Esophagus squamous epithelium (tissue), 5 donors: ENCODE data around the gene EEIG1. TPM values are rescaled to one million over a fixed set of nuclear protein-coding genes. Genes with fewer than 3 reads are reported as not detected.

Experiments used
- DNase-seq: peaks from one replicate; lab custom pipeline; 2025; lab: John Stamatoyannopoulos, UW
- H3K27ac ChIP-seq, 4 donors: fragments of 200-600 bp; sonication (generic); one replicate each; pipeline ENCODE4 v1.5.1; 2016 to 2019; ENCODE audit warnings: mild to moderate bottlenecking in 1 of 4
- H3K27me3 ChIP-seq, 4 donors: fragments of 200-600 bp; sonication (generic); 1 replicate in 3 of 4; 2 replicates in 1 of 4; pipeline versions ENCODE4 v1.5.1 to v1.6.0; 2017 to 2021; ENCODE audit warnings: antibody characterized with exemption in 1 of 4
- H3K36me3 ChIP-seq, 3 donors: fragments of 200-600 bp; sonication (generic); one replicate each; pipeline ENCODE4 v1.5.1; 2016 to 2019
- H3K4me1 ChIP-seq, 3 donors: fragments of 200-600 bp; sonication (generic); one replicate each; pipeline ENCODE4 v1.5.1; 2017 to 2019
- H3K4me3 ChIP-seq, 4 donors: fragments of 200-600 bp; sonication (generic); 1 replicate in 3 of 4; 2 replicates in 1 of 4; pipeline ENCODE4 v1.5.1; 2016 to 2019; ENCODE audit warnings: mild to moderate bottlenecking in 2 of 4, moderate library complexity in 1 of 4
- H3K9me3 ChIP-seq, 3 donors: fragments of 200-600 bp; sonication (generic); one replicate each; pipeline ENCODE4 v1.5.1; 2016 to 2019
- CTCF ChIP-seq, 6 experiments: fragments of 450-650 bp in 4 of 6; fragments of 200-600 bp in 2 of 6; sonication (generic) in 2 of 6; IDR thresholded peaks; one replicate each; pipeline ENCODE4 v1.5.1; 2016 to 2019; ENCODE audit warnings: antibody characterized with exemption in 6 of 6, mild to moderate bottlenecking in 4 of 6, moderate library complexity in 4 of 6
- POLR2A ChIP-seq, 4 donors: fragments of 450-650 bp; IDR thresholded peaks; one replicate each; pipeline ENCODE4 v1.6.1; 2017; ENCODE audit warnings: antibody characterized with exemption in 4 of 4, mild to moderate bottlenecking in 4 of 4, moderate library complexity in 3 of 4
- WGBS, 2 donors: methylation state at CpG; one replicate each; pipeline ENCODE4 v1.1.5; 2018; 5-methylcytosine and 5-hydroxymethylcytosine counted together
- intact Hi-C: fragments of 100-400 bp; cut with DNase I; formaldehyde crosslinking; loops from one replicate; pipeline ENCODE4 v1.15.0; 2022
- total RNA-seq, 4 donors: library from RNA; depleted of rRNA; stranded (reverse); fragments of >200 nt; gene quantifications; one replicate each; pipeline ENCODE4 v1.1.0, GENCODE V29; 2016
- donor health status: DM: yes; HTN: yes; CAD: no.

The EEIG1 gene
- total RNA-seq, 4 donors from 2014 or later: 16.9 to 65.0 (median 24.0) TPM

GRCh38 chr9:127979333-127980059 is 1.3 kb downstream of the EEIG1 start:
- Histone ChIP-seq H3K4me1 (peaks cover 48 to 87% (median 56%) of the 10 kb centered on the region in 3 donors), H3K4me3 (peak overlapping the region; percentile 58 to 98 (median 91)), H3K9me3 (no peaks in the 10 kb centered on the region), H3K36me3 (no peaks in the 10 kb centered on the region), H3K27me3 (no peaks in the 10 kb centered on the region), H3K27ac (peak overlapping the region; percentile 89 to 99 (median 97))
- 7 to 20% methylated on average over 2 to 15 of the region's 24 CpGs for WGBS, 2 donors
- no peak for TF ChIP-seq CTCF (IDR thresholded peaks at IDR 0.05)
- peak in 1 of 4 donors; percentile 55 for TF ChIP-seq POLR2A (IDR thresholded peaks at IDR 0.05)
- DNase-seq: no peak
- intact Hi-C loops: no loop called here

- intact Hi-C loops: no loop called here
- Histone ChIP-seq H3K27me3 (no peaks in the 10 kb centered on the region), H3K4me1 (peaks cover 52 to 89% (median 61%) of the 10 kb centered on the region in 3 donors), H3K36me3 (no peaks in the 10 kb centered on the region), H3K27ac (peak overlapping the region; percentile 89 to 99 (median 97)), H3K9me3 (no peaks in the 10 kb centered on the region), H3K4me3 (peak overlapping the region; percentile 58 to 98 (median 91))
- no peak for TF ChIP-seq CTCF (IDR thresholded peaks at IDR 0.05)
- no peak for TF ChIP-seq POLR2A (IDR thresholded peaks at IDR 0.05)
- 20 to 22% methylated on average over 4 to 5 of the region's 5 CpGs for WGBS, 2 donors
- no peak for DNase-seq
These were observed 1.8 kb downstream of the EEIG1 start for GRCh38 chr9:127979015-127979332.

- Histone ChIP-seq H3K36me3 (no peaks in the 10 kb centered on the region), H3K27me3 (no peaks in the 10 kb centered on the region), H3K4me3 (peak overlapping the region; percentile 58 to 98 (median 91)), H3K4me1 (peaks cover 61 to 89% (median 70%) of the 10 kb centered on the region in 3 donors), H3K27ac (peak overlapping the region; percentile 89 to 99 (median 97)), H3K9me3 (no peaks in the 10 kb centered on the region)
- TF ChIP-seq CTCF (IDR thresholded peaks at IDR 0.05) (no peak), POLR2A (IDR thresholded peaks at IDR 0.05) (no peak)
- WGBS, 2 donors: 23 to 32% methylated on average over 9 to 10 of the region's 12 CpGs
- intact Hi-C loops: no loop called here
- DNase-seq: no peak
These were observed 2.7 kb downstream of the EEIG1 start for GRCh38 chr9:127977884-127978647.

- WGBS, 2 donors: 60 to 80% methylated on average over 2 to 6 of the region's 7 CpGs
- intact Hi-C loops: no loop called here
- no peaks in the 10 kb centered on the region for H3K27me3 ChIP-seq
- H3K4me1 ChIP-seq: peaks cover 69 to 89% (median 78%) of the 10 kb centered on the region in 3 donors
- H3K27ac ChIP-seq: peak overlapping the region; percentile 89 to 99 (median 97)
- no peak for DNase-seq
- no peaks in the 10 kb centered on the region for H3K36me3 ChIP-seq
- H3K9me3 ChIP-seq: no peaks in the 10 kb centered on the region
- H3K4me3 ChIP-seq: peak overlapping the region; percentile 58 to 98 (median 91)
- TF ChIP-seq CTCF (IDR thresholded peaks at IDR 0.05) (no peak), POLR2A (IDR thresholded peaks at IDR 0.05) (no peak)
These were observed 3.5 kb downstream of the EEIG1 start for GRCh38 chr9:127977009-127977883.
